Naive thymus-derived CD8-positive, alpha-beta T cell (primary cell): ENCODE results near the gene GBF1. TPM values are rescaled to one million over a fixed set of nuclear protein-coding genes. Genes with fewer than 3 reads are reported as not detected.
A peak's percentile ranks its signal among the peaks of the same experiment; 100 is the strongest.

Experiments used
- ATAC-seq, 2 donors: fragments of 150-1000 bp; cut with Tn5 transposase in 1 of 2; sonication (Bioruptor Pico), chemical (Tn5 transposase) in 1 of 2; 1 replicate in 1 of 2; 2 replicates in 1 of 2; pipeline ENCODE4 v1.10.0; 2021; ENCODE audit warnings: mild to moderate bottlenecking in 2 of 2, moderate library complexity in 2 of 2
- POLR2A ChIA-PET: fragments of 350-600 bp; sonication (Branson Sonifier 250); formaldehyde crosslinking; loops from one replicate; lab custom pipeline; 2021; ENCODE audit warnings: antibody characterized with exemption; lab: Charles Lee
- DNase-seq, 10 donors: peaks; one replicate each; pipeline versions ENCODE4 v3.0.0 to v3.0.0-alpha.2; 2020 to 2022
- H3K27ac Mint-ChIP-seq, 10 donors: one replicate each; pipeline ENCODE4 v1.8.0; 2020 to 2022; ENCODE audit warnings: mild to moderate bottlenecking in 10 of 10, mixed read lengths in 10 of 10, moderate library complexity in 4 of 10, inconsistent platforms in 1 of 10
- H3K27me3 Mint-ChIP-seq, 5 donors: one replicate each; pipeline ENCODE4 v1.8.0; 2021 to 2022; ENCODE audit warnings: mixed read lengths in 5 of 5
- H3K36me3 Mint-ChIP-seq, 3 donors: one replicate each; pipeline ENCODE4 v1.8.0; 2020 to 2022; ENCODE audit warnings: mixed read lengths in 3 of 3, mild to moderate bottlenecking in 2 of 3, inconsistent platforms in 1 of 3
- H3K4me1 Mint-ChIP-seq, 4 donors: one replicate each; pipeline ENCODE4 v1.8.0; 2021 to 2022; ENCODE audit warnings: mixed read lengths in 4 of 4
- H3K4me3 Mint-ChIP-seq, 10 donors: one replicate each; pipeline ENCODE4 v1.8.0; 2020 to 2022; ENCODE audit warnings: mild to moderate bottlenecking in 10 of 10, mixed read lengths in 10 of 10, moderate library complexity in 6 of 10, inconsistent platforms in 1 of 10
- H3K9me3 Mint-ChIP-seq, 9 donors: one replicate each; pipeline ENCODE4 v1.8.0; 2020 to 2022; ENCODE audit warnings: mixed read lengths in 9 of 9, mild to moderate bottlenecking in 3 of 9, inconsistent platforms in 1 of 9, moderate library complexity in 1 of 9
- polyA plus RNA-seq, 3 donors: library from polyadenylated mRNA; unstranded; fragments of 300-500 nt; fragmentation: Illumina TruSeq; gene quantifications; one replicate each; pipeline ENCODE4 v1.2.3, GENCODE V29; 2021
- total RNA-seq, 8 experiments: library from RNA in 2 of 8; stranded (reverse) in 2 of 8; gene quantifications; one replicate each; pipeline ENCODE4 v1.2.3 and lab custom pipeline; 2021 to 2026

GBF1 gene
- total and polyA plus RNA-seq, 5 experiments from 2014 or later: 6.3 to 41.0 (median 17.1) TPM

DNA sequence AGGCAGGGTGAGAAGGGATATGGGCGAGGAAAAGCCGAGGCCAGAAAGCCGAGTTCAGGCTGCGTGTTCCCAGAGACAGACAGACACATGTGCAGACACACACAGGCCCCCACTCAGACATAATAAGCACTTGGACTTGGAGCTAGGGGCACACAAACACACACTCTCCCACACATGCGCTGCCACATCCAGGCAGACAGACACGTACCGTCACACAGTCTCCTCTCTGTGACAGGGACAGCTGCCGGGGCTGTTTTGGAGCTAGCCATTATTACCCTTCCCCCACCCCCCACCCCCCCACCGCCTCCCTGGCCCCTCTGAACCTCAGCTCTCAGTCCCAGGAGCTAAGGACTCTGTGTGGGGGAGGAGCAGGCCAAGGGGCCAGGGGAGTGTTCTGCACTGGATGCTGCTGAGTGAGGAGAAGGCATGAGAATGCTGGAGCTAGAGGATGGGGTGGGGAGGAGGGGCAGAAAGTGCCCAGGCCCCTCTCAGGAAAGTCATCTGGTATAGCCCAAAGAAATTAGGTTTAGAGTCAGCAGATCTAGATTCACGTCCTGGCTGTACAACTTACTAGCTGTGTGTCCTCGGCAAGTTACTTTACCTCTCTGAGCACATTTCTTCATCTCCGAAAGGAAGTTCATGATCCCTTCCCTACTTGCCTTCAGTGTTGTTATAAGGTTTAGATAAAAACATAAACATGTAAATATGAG, 10.3 kb upstream of the GBF1 start:
- ATAC-seq: no peak
- DNase-seq: no peak
- H3K4me3 Mint-ChIP-seq: no peak overlapping the region
- no peaks in the 10 kb centered on the region for H3K9me3 Mint-ChIP-seq
- POLR2A ChIA-PET: interaction anchor here (0.5 kb wide), 1 partner anchor 1149 kb away, joined by 3 read pairs; no protein-coding TSS in a partner anchor
- H3K4me1 Mint-ChIP-seq: peaks cover 2 to 17% (median 8%) of the 10 kb centered on the region in 4 donors
- H3K27me3 Mint-ChIP-seq: peaks cover 7 to 62% (median 42%) of the 10 kb centered on the region in 5 donors
- H3K36me3 Mint-ChIP-seq: no peaks in the 10 kb centered on the region
- H3K27ac Mint-ChIP-seq: no peak overlapping the region

DNA sequence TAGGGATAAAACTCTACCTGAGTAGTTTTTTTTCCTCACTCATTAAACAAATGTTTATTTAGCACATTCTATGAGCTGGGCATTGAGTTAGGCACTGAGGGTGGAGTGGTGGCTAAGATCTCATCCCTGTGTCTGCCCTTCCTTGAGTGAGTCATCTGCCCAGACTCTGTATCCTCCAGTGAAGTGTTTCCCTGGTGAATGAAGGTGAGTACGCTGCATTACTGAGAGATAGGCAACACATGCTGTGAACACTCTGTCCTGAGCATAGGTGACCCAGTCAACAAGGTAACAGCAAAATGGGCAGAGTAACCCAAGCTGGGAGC, 9.8 kb upstream of the GBF1 start:
- H3K4me3 Mint-ChIP-seq: no peak overlapping the region
- peaks cover 11 to 62% (median 47%) of the 10 kb centered on the region in 5 donors for H3K27me3 Mint-ChIP-seq
- no peaks in the 10 kb centered on the region for H3K9me3 Mint-ChIP-seq
- POLR2A ChIA-PET: no interaction called here
- DNase-seq: no peak
- no peaks in the 10 kb centered on the region for H3K36me3 Mint-ChIP-seq
- H3K27ac Mint-ChIP-seq: no peak overlapping the region
- H3K4me1 Mint-ChIP-seq: peaks cover 2 to 12% (median 10%) of the 10 kb centered on the region in 4 donors
- no peak for ATAC-seq

DNA sequence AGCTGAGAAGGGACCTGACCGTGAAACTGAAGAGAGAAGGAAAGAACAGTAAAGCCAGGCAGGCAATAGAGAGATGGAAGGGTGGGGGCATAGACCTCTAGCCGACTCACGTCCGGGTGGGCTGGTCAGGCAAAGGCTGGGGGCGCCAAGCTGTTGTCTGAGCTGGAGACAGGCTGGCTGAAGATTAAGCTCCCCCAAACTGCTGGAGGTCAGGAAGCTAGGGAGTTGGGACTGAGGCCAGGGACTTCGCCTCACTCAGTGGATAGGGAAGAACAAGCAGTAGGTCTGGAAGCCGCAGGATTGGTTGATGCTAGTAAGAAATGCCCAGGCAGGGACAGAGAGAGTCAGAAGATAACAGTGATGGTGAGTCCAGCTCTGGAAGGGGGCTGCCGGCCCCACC, 9.3 kb upstream of the GBF1 start:
- POLR2A ChIA-PET: no interaction called here
- Mint-ChIP-seq H3K27ac (peak overlapping the region in 1 of 10 donors; percentile 46), H3K9me3 (no peaks in the 10 kb centered on the region), H3K36me3 (no peaks in the 10 kb centered on the region), H3K27me3 (peaks cover 11 to 62% (median 47%) of the 10 kb centered on the region in 5 donors), H3K4me3 (no peak overlapping the region), H3K4me1 (peaks cover 2 to 15% (median 11%) of the 10 kb centered on the region in 4 donors)
- DNase-seq: no peak
- ATAC-seq: no peak

DNA sequence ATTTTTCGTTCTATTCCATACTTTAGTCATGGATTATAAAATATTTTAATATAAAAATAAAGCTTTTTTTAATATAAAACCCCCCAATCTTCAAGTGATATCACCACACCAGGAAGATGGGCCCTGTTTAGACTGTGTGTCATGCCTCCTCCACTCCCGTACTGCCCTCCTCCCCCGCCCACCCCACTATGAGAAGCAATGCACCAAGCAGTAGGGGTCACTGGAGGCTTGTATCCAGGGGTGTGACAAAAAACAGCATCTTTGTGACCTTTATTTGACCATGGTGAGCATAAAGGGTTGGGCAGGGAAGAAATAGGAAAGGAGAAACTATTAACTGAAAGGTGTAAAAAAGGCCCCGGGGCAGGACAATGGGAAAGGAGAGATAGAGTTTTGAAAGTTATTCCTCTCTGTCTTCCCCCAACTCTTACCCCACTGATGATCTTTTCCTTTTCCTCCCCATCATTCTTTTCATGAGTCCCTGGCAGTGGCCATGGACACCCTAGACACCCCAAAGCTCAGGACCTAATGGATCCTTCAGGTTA, 7.5 kb upstream of the GBF1 start:
- Mint-ChIP-seq H3K4me1 (peaks cover 5 to 17% (median 16%) of the 10 kb centered on the region in 4 donors), H3K9me3 (no peaks in the 10 kb centered on the region), H3K4me3 (no peak overlapping the region), H3K27me3 (peaks cover 13 to 62% (median 47%) of the 10 kb centered on the region in 5 donors), H3K27ac (no peak overlapping the region), H3K36me3 (peaks cover 0 to 5% (median 0%) of the 10 kb centered on the region in 3 donors)
- no peak for DNase-seq
- POLR2A ChIA-PET: no interaction called here
- no peak for ATAC-seq

DNA sequence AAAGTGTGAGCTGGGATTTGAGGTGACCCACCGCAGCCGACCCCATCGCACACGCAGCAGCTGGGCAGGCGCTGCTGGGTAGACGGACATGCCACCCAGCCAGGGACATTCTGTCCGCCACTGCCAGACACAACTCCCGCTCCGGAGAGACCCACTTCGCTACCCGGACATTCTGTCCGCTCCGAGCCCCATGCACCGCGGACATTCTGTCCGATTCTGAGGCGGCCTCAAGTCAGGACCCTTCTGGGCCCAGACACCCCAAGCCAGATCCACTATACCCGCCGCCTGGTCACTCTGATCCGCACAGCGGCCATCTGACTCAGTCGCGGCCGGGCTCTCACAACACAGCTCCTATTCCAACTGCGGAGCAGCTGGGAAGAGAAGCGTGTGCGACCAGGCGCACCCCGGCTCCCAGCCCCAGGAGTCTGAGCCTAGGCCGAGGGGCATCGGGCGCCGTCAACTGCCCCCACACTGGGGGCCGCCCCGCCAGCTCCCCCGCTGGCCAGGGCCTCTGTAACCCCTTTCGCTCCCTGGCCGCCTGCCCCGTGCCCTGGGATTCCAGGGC, 4.8 kb upstream of the GBF1 start:
- Mint-ChIP-seq H3K4me3 (peak overlapping the region in 9 of 10 donors; percentile 12 to 83 (median 61)), H3K4me1 (peaks cover 6 to 27% (median 26%) of the 10 kb centered on the region in 4 donors), H3K9me3 (no peaks in the 10 kb centered on the region), H3K27ac (no peak overlapping the region), H3K36me3 (peaks cover 0 to 5% (median 0%) of the 10 kb centered on the region in 3 donors), H3K27me3 (peaks cover 15 to 55% (median 39%) of the 10 kb centered on the region in 5 donors)
- DNase-seq: no peak
- no peak for ATAC-seq
- POLR2A ChIA-PET: interaction anchor here (1.6 kb wide), 1 partner anchor 10 kb away, joined by 4 read pairs; no protein-coding TSS in a partner anchor

DNA sequence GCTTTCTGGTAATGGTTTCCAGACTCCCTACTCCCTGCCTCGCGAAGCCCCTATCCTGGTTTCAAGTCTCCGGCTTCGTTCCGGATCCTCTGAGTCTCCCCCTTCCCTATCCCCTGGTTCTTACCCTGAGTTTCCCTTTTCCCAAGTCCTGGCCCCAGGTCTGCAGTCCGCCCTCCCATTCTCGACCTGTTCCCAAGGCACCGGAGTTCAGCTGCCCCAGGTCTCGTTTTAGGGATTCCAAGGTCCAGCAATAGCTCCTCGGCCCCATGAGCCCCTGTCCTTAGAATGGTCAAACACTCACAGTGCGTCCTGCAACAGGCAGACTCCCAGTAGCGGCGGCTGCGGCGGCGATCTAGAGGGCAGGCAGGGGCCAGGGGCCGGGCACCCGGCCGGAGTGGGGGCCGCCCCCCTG, 4.3 kb upstream of the GBF1 start:
- peak in 1 of 10 donors; percentile 7 for DNase-seq
- peaks cover 7 to 31% (median 28%) of the 10 kb centered on the region in 4 donors for H3K4me1 Mint-ChIP-seq
- no peaks in the 10 kb centered on the region for H3K9me3 Mint-ChIP-seq
- H3K4me3 Mint-ChIP-seq: peak overlapping the region; percentile 37 to 83 (median 60)
- POLR2A ChIA-PET: interaction anchor here (1.6 kb wide), 1 partner anchor 11 kb away, joined by 4 read pairs; no protein-coding TSS in a partner anchor
- H3K27me3 Mint-ChIP-seq: peaks cover 15 to 50% (median 34%) of the 10 kb centered on the region in 5 donors
- no peak overlapping the region for H3K27ac Mint-ChIP-seq
- H3K36me3 Mint-ChIP-seq: peaks cover 0 to 5% (median 0%) of the 10 kb centered on the region in 3 donors
- no peak for ATAC-seq

DNA sequence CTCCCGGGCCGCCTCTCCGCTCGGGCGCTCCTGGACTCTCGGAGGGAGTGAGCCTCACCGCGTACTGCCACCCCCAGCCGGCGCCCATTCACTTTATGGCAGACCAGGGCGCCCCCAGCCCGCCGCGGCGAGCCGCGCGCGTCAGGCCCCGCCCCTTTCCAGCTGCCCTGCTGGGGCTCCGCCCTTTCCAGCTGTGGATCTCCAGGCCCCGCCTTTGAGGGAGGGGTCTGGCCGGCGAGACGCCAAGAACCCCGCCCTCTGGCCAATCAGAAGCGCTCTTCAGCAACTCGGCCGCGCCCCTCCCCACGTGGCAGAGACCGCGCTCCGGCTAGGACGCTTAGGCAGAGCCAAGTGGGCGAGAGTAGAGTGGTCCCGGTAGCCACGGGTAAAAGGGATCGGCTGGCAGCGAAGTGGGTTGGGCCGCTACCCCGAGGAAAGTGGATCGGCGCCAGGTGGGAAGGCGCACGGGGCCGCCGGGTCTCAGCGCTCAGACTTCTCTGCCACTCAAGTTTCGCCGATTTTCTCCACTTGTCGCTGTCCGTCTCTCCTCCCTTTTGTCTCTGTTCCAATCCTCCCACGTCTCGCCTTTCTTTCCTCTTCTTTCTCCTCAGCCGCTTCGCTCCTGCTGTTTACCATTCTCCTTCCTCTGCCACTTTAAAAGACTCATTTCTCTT, 3.8 kb upstream of the GBF1 start, which contains the start of gene PITX3:
Gene PITX3 (minus strand): TSS at position 69 of the 674 bp plus-strand sequence. CDS start 9,432 bp downstream, outside the sequence.
- POLR2A ChIA-PET: interaction anchor here (1.6 kb wide), 1 partner anchor 11 kb away, joined by 4 read pairs; no protein-coding TSS in a partner anchor
- H3K27me3 Mint-ChIP-seq: peaks cover 15 to 45% (median 31%) of the 10 kb centered on the region in 5 donors
- H3K4me1 Mint-ChIP-seq: peaks cover 13 to 36% (median 34%) of the 10 kb centered on the region in 4 donors
- DNase-seq (peak; percentile 73 to 87 (median 81)), ATAC-seq (peak; percentile 40 to 42)
- peak within 1 kb of the TSS in 3 of 10 donors; percentile 3 to 81 (median 16) for H3K27ac Mint-ChIP-seq
- H3K9me3 Mint-ChIP-seq: no peaks in the 10 kb centered on the region
- H3K36me3 Mint-ChIP-seq: peaks cover 0 to 5% (median 0%) of the 10 kb centered on the region in 3 donors
- H3K4me3 Mint-ChIP-seq: peak within 1 kb of the TSS; percentile 73 to 91 (median 87)

DNA sequence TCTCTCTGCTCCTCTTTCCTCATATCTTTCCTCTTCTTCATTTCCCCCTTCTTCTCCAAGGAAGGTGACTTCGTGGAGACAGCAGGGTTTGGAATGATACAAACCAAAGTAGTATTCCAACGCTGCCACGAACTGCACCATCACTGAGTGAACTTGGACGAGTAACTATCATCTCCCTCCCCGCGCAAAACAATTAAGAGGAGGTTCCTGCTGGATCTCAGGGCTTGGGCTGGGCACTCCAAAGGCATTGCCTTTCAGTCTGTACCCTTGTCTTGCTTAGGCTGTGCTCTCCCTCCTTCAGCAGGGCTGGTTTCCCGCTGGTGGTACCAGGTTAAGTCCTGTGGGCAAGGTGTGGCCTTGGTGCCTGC, 3.2 kb upstream of the GBF1 start:
- peak overlapping the region in 3 of 10 donors; percentile 3 to 81 (median 16) for H3K27ac Mint-ChIP-seq
- peak overlapping the region; percentile 73 to 91 (median 87) for H3K4me3 Mint-ChIP-seq
- peaks cover 0 to 5% (median 0%) of the 10 kb centered on the region in 3 donors for H3K36me3 Mint-ChIP-seq
- peaks cover 14 to 41% (median 39%) of the 10 kb centered on the region in 4 donors for H3K4me1 Mint-ChIP-seq
- no peaks in the 10 kb centered on the region for H3K9me3 Mint-ChIP-seq
- no peak for ATAC-seq
- peaks cover 15 to 39% (median 29%) of the 10 kb centered on the region in 5 donors for H3K27me3 Mint-ChIP-seq
- no peak for DNase-seq
- POLR2A ChIA-PET: no interaction called here

DNA sequence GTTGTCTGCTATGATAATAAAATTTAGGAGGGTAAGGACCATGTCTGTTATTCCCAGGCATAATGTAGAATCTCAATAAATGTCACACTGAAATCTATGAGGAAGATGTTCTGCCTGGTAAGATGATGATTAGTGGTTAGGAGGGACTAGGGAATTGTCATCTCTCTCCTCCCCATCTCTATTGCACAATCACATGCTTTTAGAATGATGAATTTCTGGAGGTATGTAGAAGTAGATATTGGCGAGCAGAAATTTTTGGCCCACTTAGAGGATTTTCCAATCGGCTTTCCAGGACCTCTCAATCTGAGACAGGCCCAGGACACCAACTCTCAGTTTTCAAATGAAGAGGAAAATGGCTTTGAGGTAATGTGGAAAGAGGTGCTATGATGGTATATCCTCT, 2.0 kb upstream of the GBF1 start:
- peaks cover 18 to 53% (median 51%) of the 10 kb centered on the region in 4 donors for H3K4me1 Mint-ChIP-seq
- H3K9me3 Mint-ChIP-seq: no peaks in the 10 kb centered on the region

DNA sequence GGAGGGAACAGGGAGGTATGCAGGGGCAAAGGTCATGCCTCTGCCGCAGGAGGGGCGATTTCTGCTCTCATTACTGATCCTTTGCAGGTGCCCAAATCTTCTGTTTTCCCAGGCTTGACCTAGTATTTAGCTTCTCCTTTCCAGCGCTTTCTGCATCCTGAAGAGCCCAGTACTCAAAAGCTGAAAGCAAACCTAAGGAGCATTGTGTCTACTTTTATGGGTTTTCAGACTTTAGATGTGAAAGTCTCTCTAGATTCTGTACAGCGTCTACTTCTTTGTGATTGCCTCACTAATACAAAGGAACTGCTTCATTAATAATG, 560 bp downstream of the GBF1 start:
- H3K4me3 Mint-ChIP-seq: peak overlapping the region; percentile 88 to 99 (median 98)

More for the DNA sequence above, 2.0 kb upstream of the GBF1 start:
- Mint-ChIP-seq H3K27me3 (peaks cover 15 to 37% (median 27%) of the 10 kb centered on the region in 5 donors), H3K27ac (no peak overlapping the region), H3K4me3 (peak overlapping the region in 6 of 10 donors; percentile 25 to 88 (median 51)), H3K36me3 (peaks cover 0 to 5% (median 3%) of the 10 kb centered on the region in 3 donors)
- DNase-seq (no peak), ATAC-seq (no peak)
- POLR2A ChIA-PET: no interaction called here

DNA sequence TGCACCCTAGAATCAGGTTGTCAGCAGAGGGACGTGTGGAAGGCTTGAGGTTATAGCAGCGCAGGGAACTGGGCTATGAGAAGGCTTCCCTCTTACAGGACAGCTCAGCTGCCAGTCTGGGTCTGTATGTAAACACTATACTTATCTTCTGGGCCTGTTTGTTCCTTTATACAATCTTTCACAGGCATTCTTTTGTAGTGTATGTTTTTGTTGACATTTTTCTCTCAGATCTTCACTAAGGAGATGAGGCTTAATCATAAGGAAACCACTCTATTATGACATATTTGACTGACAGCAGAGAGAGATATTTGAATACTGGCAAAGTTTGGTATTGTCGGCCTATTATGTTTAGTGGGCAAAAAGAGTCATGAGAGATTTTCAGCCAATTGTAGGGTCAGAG, 929 bp downstream of the GBF1 start:
- peaks cover 21 to 64% (median 53%) of the 10 kb centered on the region in 4 donors for H3K4me1 Mint-ChIP-seq

More for the DNA sequence above, 560 bp downstream of the GBF1 start:
- ATAC-seq (no peak), DNase-seq (no peak)
- H3K36me3 Mint-ChIP-seq: peaks cover 0 to 19% (median 5%) of the 10 kb centered on the region in 3 donors
- peaks cover 21 to 63% (median 55%) of the 10 kb centered on the region in 4 donors for H3K4me1 Mint-ChIP-seq
- no peaks in the 10 kb centered on the region for H3K9me3 Mint-ChIP-seq
- H3K27ac Mint-ChIP-seq: peak overlapping the region; percentile 89 to 99 (median 96)
- H3K27me3 Mint-ChIP-seq: peaks cover 11 to 28% (median 17%) of the 10 kb centered on the region in 5 donors
- POLR2A ChIA-PET: interaction anchor here (0.6 to 2.5 kb wide), 10 partner anchors 14 to 400 kb away, joined by 3 to 7 read pairs (median 4); partner anchors contain the start of gene ELOVL3

DNA sequence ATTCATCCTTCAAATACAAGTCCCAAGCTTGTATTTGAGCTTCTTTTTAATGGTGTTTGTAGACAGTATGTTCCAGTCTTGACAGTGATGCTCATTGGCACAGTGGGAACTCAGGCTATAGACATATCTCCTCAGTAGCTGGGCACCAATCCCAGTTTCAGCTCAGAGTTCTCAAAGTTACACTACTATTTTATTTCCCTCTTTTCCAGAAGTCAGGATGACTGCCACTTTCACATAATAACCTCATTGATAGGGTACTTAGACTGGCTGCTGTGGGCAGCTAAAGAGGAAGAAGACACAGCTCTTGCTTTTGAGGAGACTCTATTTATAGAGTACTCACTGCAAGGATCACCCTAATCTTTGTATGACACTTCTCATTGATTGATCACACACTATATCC, 2.4 kb downstream of the GBF1 start:
- ATAC-seq (no peak), DNase-seq (no peak)
- Mint-ChIP-seq H3K27me3 (peaks cover 4 to 10% (median 7%) of the 10 kb centered on the region in 5 donors), H3K4me3 (peak overlapping the region; percentile 88 to 99 (median 98)), H3K27ac (peak overlapping the region in 2 of 10 donors; percentile 8 to 50), H3K9me3 (no peaks in the 10 kb centered on the region), H3K36me3 (peaks cover 0 to 24% (median 0%) of the 10 kb centered on the region in 3 donors), H3K4me1 (peaks cover 16 to 57% (median 45%) of the 10 kb centered on the region in 4 donors)
- POLR2A ChIA-PET: interaction anchor here (0.6 to 0.7 kb wide), 2 partner anchors 189 to 214 kb away, joined by 3 to 7 read pairs; no protein-coding TSS in a partner anchor

More for the DNA sequence above, 929 bp downstream of the GBF1 start:
- peak overlapping the region; percentile 88 to 99 (median 98) for H3K4me3 Mint-ChIP-seq
- POLR2A ChIA-PET: interaction anchor here (0.6 to 2.5 kb wide), 2 partner anchors 20 to 265 kb away, joined by 3 to 7 read pairs; partner anchors contain the start of gene ELOVL3
- peaks cover 0 to 20% (median 5%) of the 10 kb centered on the region in 3 donors for H3K36me3 Mint-ChIP-seq
- no peak for DNase-seq
- no peak for ATAC-seq
- H3K9me3 Mint-ChIP-seq: no peaks in the 10 kb centered on the region
- peak overlapping the region; percentile 35 to 99 (median 96) for H3K27ac Mint-ChIP-seq
- peaks cover 11 to 24% (median 14%) of the 10 kb centered on the region in 5 donors for H3K27me3 Mint-ChIP-seq
